Tibial artery (tissue), 4 donors: ENCODE measurements around the gene ACAD9.

Experiments used
- DNase-seq, 2 donors: peaks; one replicate each; pipeline ENCODE4 v3.0.0-alpha.2; 2019
- H3K27ac ChIP-seq, 2 donors: fragments of 200-600 bp; sonication (generic) in 1 of 2; 1 replicate in 1 of 2; 2 replicates in 1 of 2; pipeline ENCODE4 v1.5.1; 2018 to 2019; ENCODE audit warnings: mild to moderate bottlenecking in 1 of 2
- H3K27me3 ChIP-seq, 2 donors: fragments of 200-600 bp; sonication (generic) in 1 of 2; one replicate each; pipeline versions ENCODE4 v1.5.1 to v1.6.0; 2016 to 2019
- H3K36me3 ChIP-seq, 3 donors: fragments of 200-600 bp; sonication (generic) in 2 of 3; one replicate each; pipeline ENCODE4 v1.5.1; 2016 to 2019; ENCODE audit warnings: mild to moderate bottlenecking in 2 of 3
- H3K4me1 ChIP-seq, 4 donors: fragments of 200-600 bp; sonication (generic) in 2 of 4; 1 replicate in 3 of 4; 2 replicates in 1 of 4; pipeline ENCODE4 v1.5.1; 2016 to 2019
- H3K4me3 ChIP-seq, 2 donors: fragments of 200-600 bp; sonication (generic) in 1 of 2; 1 replicate in 1 of 2; 2 replicates in 1 of 2; pipeline ENCODE4 v1.5.1; 2018 to 2019; ENCODE audit warnings: mild to moderate bottlenecking in 2 of 2
- H3K9me3 ChIP-seq, 3 donors: fragments of 200-600 bp; sonication (generic) in 1 of 3; one replicate each; pipeline ENCODE4 v1.5.1; 2016 to 2019
- intact Hi-C: fragments of 100-400 bp; cut with DNase I; formaldehyde crosslinking; loops from one replicate; pipeline ENCODE4 v1.15.0; 2023; ENCODE audit warnings: low total_unique reads
- TF ChIP-seq, protein P1 (sequence below), 2 experiments: fragments of 200-600 bp in 1 of 2; fragments of 450-650 bp in 1 of 2; IDR thresholded peaks; one replicate each; pipeline ENCODE4 v1.5.1; 2017 to 2019; ENCODE audit warnings: antibody characterized with exemption in 2 of 2, mild to moderate bottlenecking in 1 of 2, moderate library complexity in 1 of 2

The ACAD9 gene

DNA sequence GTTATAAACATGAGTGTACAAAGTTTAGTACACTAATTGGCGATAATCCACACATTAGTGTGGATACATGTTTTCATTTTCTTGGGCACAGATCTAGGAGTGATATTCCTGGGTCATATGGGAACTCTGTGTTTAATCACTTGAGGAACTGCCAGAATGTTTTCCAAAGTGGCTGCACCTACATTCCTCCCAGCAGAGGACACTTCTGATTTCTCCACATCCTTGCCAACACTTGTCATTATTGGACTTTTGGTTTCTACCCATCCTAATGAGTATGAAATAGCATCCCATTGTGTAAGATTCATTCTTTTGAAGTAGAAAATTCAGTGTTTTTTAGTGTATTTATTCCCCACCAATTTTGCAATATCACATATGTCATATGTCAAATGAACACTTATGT lies 60.8 kb downstream of the ACAD9 start:
- H3K27ac ChIP-seq = no peak overlapping the region
- no peak overlapping the region for H3K4me3 ChIP-seq
- no peak for DNase-seq
- H3K36me3 ChIP-seq = no peaks in the 10 kb centered on the region
- H3K4me1 ChIP-seq = no peaks in the 10 kb centered on the region
- TF ChIP-seq, protein P1, sequence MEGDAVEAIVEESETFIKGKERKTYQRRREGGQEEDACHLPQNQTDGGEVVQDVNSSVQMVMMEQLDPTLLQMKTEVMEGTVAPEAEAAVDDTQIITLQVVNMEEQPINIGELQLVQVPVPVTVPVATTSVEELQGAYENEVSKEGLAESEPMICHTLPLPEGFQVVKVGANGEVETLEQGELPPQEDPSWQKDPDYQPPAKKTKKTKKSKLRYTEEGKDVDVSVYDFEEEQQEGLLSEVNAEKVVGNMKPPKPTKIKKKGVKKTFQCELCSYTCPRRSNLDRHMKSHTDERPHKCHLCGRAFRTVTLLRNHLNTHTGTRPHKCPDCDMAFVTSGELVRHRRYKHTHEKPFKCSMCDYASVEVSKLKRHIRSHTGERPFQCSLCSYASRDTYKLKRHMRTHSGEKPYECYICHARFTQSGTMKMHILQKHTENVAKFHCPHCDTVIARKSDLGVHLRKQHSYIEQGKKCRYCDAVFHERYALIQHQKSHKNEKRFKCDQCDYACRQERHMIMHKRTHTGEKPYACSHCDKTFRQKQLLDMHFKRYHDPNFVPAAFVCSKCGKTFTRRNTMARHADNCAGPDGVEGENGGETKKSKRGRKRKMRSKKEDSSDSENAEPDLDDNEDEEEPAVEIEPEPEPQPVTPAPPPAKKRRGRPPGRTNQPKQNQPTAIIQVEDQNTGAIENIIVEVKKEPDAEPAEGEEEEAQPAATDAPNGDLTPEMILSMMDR (IDR thresholded peaks at IDR 0.05) = no peak
- H3K9me3 ChIP-seq = no peaks in the 10 kb centered on the region
- intact Hi-C loops = no loop called here
- H3K27me3 ChIP-seq = peaks cover 0 to 21% of the 10 kb centered on the region in 2 donors

DNA sequence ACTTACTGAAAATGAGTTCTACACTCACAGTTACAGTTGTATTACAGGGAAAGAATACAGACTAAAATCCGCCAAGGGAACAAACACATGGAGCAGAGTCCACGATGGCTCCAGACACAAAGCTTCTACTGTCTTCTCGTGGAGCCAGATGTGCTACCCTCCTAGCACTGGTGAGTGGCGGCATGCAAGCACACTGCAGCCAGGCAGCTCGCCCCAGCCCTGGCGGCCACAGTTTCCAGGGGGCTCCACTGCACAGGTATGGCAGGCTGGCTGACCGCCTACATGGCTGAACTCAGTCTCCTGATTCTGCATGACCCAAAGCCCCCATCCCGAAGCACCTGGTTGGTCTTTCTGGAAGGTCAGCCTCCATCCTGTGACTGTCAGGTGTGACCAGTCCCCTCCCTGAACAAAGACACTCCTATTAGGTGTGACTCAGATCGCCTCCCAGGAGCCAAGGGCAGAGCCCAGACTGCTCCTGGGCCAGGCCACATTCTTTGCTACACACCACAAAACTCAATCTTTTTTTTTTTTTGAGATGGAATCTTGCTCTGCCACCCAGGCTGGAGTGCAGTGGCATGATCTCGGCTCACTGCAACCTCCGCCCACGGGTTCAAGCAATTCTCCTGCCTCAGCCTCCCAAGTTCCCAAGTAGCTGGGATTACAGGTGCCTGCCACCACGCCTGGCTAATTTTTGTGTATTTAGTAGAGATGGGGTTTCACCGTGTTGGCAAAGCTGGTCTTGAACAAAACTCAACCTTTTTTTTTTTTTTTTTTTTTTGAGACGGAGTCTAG lies 62.9 kb downstream of the ACAD9 start:
- intact Hi-C loops = no loop called here

DNA sequence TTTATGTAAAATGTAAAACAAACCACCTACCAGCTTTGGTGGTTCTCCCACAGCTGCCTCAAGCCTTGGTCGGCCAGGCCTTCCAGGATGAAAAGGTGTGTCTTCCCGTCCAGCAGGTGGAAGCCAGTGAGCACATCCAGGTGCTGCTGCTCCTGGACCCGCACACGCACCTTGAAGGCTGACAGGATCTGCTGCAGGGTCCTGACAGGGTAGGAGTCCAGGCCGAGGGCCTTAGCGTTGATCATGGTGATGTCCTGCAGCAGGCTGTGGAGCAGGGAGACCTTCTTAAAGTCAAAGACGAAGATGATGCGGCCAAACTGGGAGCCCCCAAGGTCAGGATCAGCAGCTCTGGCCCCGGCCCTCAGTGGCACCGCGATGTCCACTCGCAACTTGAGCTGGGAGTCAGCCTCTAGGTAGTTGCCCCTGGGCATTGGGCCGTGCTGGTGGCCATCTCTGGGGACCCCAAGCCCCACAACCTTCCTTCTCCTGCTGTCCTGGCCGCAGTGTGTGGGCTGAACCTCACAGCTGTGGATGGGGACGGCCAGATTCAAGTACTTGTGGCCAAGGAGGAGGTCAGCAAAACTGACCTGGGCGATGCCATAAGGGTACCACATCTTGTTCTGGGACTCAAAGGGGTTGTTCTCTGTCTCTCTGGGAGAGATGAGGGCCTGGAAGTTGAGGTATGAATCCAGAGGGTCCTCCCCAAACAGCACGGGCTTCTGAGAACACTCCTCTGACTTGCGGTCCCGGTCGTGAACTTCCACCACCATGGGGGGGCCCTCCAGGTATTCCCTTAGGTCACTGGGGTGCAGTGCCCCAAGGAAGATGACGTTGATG lies 65.8 kb downstream of the ACAD9 start:
- intact Hi-C loops = no loop called here

More for the DNA sequence above, 62.9 kb downstream of the ACAD9 start:
- Histone ChIP-seq H3K9me3 (no peaks in the 10 kb centered on the region), H3K27me3 (peaks cover 0 to 22% of the 10 kb centered on the region in 2 donors), H3K27ac (no peak overlapping the region), H3K36me3 (no peaks in the 10 kb centered on the region), H3K4me3 (no peak overlapping the region), H3K4me1 (no peaks in the 10 kb centered on the region)
- TF ChIP-seq, protein P1 (IDR thresholded peaks at IDR 0.05) = no peak
- DNase-seq = no peak

DNA sequence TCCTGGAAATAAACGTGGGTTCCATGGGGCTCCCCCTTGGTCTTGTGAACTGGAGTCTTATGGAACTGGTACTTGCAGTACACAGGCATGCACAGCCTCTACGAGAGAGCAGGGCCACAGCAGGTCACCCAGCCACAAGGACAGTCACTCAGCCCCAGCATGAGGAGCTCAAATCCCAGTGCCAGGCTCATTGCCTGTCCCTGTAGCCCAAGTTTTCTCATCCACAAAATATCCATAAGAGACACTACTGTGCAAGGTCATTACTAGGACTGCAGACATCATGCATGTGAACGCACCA lies 66.4 kb downstream of the ACAD9 start:
- DNase-seq = no peak
- TF ChIP-seq, protein P1 (IDR thresholded peaks at IDR 0.05) = no peak
- no peaks in the 10 kb centered on the region for H3K4me1 ChIP-seq
- no peaks in the 10 kb centered on the region for H3K36me3 ChIP-seq
- no peak overlapping the region for H3K4me3 ChIP-seq
- peaks cover 0 to 17% of the 10 kb centered on the region in 2 donors for H3K27me3 ChIP-seq
- no peak overlapping the region for H3K27ac ChIP-seq
- intact Hi-C loops = no loop called here
- H3K9me3 ChIP-seq = no peaks in the 10 kb centered on the region

More for the DNA sequence above, 65.8 kb downstream of the ACAD9 start:
- peaks cover 0 to 17% of the 10 kb centered on the region in 2 donors for H3K27me3 ChIP-seq
- no peak for DNase-seq
- TF ChIP-seq, protein P1 (IDR thresholded peaks at IDR 0.05) = no peak
- H3K36me3 ChIP-seq = no peaks in the 10 kb centered on the region
- H3K27ac ChIP-seq = no peak overlapping the region
- no peak overlapping the region for H3K4me3 ChIP-seq
- H3K9me3 ChIP-seq = no peaks in the 10 kb centered on the region
- no peaks in the 10 kb centered on the region for H3K4me1 ChIP-seq

DNA sequence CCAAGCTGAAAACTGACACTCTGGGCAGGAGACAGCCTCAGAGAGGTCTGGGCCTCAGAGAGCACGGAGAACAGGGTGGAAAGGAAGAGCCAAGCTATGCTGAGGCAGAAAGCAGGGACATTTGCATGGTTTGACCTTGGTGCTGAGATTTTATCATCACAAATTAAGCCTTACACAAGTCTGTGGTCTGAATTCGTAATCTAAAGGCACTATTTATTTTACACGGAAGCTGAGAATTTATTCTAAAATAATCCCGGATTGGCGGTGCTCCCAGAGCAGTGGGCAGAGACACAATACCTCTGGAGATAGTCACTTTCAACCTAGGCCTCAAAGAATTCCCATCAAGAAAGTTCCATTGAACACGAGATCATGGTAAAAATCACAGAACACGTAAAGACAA lies 67.0 kb downstream of the ACAD9 start:
- TF ChIP-seq, protein P1 (IDR thresholded peaks at IDR 0.05) = no peak

More for the DNA sequence above, 67.0 kb downstream of the ACAD9 start:
- Histone ChIP-seq H3K36me3 (no peaks in the 10 kb centered on the region), H3K9me3 (no peaks in the 10 kb centered on the region), H3K27me3 (peaks cover 0 to 17% of the 10 kb centered on the region in 2 donors), H3K4me1 (no peaks in the 10 kb centered on the region), H3K4me3 (no peak overlapping the region), H3K27ac (no peak overlapping the region)
- no peak for DNase-seq
- intact Hi-C loops = no loop called here
